HG03108 (cell line): Measurements from ENCODE around the gene ABHD17B.

Source experiments
- ATAC-seq: cut with Tn5 transposase; IDR thresholded peaks from one replicate; pipeline ENCODE4 v1.9.1; 2021; ENCODE audit warnings: moderate library complexity; ENCODE audit not compliant: unreplicated experiment

The ABHD17B gene

GRCh38 chr9:71822935-71823334 lies 88.1 kb downstream of the ABHD17B start:
- no peak for ATAC-seq

- ATAC-seq, result no peak
Measured at GRCh38 chr9:71822456-71822855, 88.5 kb downstream of the ABHD17B start.

- ATAC-seq, result no peak
Measured at GRCh38 chr9:71821405-71821804, 89.6 kb downstream of the ABHD17B start.

- ATAC-seq, result no peak
Measured at GRCh38 chr9:71820403-71820921, 90.5 kb downstream of the ABHD17B start.

GRCh38 chr9:71819115-71819739 lies 91.8 kb downstream of the ABHD17B start:
- no peak for ATAC-seq

GRCh38 chr9:71816916-71817451 lies 94.0 kb downstream of the ABHD17B start:
- no peak for ATAC-seq
